ENCODE results near the gene BLACAT1. TPM values are rescaled to one million over a fixed set of nuclear protein-coding genes. Genes with fewer than 3 reads are reported as not detected.
A peak's percentile ranks its signal among the peaks of the same experiment; 100 is the strongest.
"Not testable (repeated sequence)": the region's sequence is repeated elsewhere in the genome, so short reads cannot be mapped to it uniquely, and the experiment has no call there.

BLACAT1 gene
- total RNA-seq, 2 donors from 2014 or later, result not detected

DNA sequence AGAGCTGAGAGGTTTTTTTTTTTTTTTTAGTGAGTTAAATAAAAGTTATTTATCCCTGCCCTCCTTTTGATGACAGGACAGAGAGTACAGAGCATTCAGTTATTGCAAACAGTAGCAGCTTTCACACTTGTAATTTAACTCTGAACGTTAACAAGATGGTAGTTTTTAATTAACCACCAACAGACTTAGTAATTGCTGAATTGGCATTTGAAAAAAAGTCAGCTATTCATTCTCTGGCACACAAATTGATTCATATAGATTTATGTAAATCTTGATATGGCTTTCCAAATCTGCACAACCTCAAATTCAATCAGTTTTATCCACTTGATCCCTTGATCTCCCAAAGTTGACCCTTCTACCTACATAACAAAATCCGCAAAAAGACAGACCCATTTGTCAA, 34.9 kb downstream of the BLACAT1 start:
- no peaks in the 10 kb centered on the region for H3K4me1 Mint-ChIP-seq (ENCODE audit: low read depth in 2 of 2)
- H3K36me3 Mint-ChIP-seq, result no peaks in the 10 kb centered on the region
- H3K27ac Mint-ChIP-seq, result no peak overlapping the region
- H3K9me3 Mint-ChIP-seq, result no peaks in the 10 kb centered on the region
- DNase-seq (ENCODE audit: low spot score) (no peak), ATAC-seq (no peak)
- H3K4me3 Mint-ChIP-seq, result no peak overlapping the region
- peaks cover 27 to 29% of the 10 kb centered on the region in 2 donors for H3K27me3 Mint-ChIP-seq

DNA sequence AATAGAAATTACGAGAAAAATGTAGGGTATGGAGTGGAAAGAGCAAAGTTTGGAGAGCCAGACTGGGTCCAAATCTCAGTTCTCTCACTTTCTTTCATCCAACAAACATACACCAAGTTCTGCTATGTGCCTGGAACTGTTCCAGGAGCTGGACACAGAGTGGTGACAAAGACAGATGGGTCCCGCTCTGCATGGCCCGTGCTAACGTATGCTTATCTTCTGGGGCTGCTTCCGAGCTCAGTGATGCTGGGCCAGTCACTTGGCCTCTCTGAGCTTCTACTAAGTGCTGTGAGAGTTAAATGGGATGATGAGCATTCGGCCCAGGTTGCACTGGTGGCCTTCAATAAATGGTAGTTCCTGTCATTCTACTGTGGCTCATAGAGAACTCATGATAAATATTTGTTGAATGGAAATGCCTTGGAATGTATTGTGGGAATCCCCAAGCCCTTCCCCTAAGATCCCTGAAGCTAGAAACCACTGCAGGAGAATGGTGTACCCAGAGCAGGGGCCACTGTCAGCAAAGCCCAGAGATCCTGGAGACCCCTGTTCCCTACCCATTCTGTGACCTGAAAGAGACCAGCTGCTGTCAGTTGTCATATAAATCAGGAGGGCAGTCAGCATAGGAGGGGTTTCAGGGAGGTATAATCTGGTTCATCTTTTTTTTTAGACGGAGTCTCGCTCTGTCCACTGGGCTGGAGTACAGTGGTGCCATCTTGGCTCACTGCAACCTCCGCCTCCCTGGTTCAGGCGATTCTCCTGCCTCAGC, 37.8 kb downstream of the BLACAT1 start:
- Mint-ChIP-seq H3K36me3 (no peaks in the 10 kb centered on the region), H3K9me3 (no peaks in the 10 kb centered on the region), H3K4me3 (no peak overlapping the region), H3K27me3 (peaks cover 23 to 25% of the 10 kb centered on the region in 2 donors), H3K4me1 (ENCODE audit: low read depth in 2 of 2) (no peaks in the 10 kb centered on the region), H3K27ac (no peak overlapping the region)
- DNase-seq (ENCODE audit: low spot score) (no peak), ATAC-seq (no peak)

DNA sequence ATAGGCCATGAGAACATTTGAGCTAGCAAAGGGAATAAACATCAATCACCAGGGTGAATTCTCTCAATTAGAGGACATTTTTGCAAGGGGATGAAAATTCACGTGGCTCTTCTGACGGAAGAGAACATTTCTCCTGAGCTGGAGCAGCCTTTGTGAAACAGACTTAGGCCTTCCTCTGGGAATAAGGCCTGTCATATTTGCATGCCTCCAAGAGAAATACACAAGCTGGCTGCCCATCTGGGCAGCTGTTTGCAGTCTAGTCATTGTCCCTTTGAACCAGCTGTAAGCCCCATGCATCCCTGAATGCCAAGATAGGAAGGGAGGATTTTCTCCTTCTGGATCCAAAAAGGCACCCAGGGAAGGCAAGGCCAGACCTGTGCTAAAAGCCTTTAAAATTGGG, 39.5 kb downstream of the BLACAT1 start:
- peaks cover 16 to 19% of the 10 kb centered on the region in 2 donors for H3K27me3 Mint-ChIP-seq
- no peaks in the 10 kb centered on the region for H3K4me1 Mint-ChIP-seq (ENCODE audit: low read depth in 2 of 2)
- no peaks in the 10 kb centered on the region for H3K9me3 Mint-ChIP-seq
- no peak for ATAC-seq
- H3K36me3 Mint-ChIP-seq, result no peaks in the 10 kb centered on the region
- no peak overlapping the region for H3K4me3 Mint-ChIP-seq
- DNase-seq (ENCODE audit: low spot score), result no peak
- no peak overlapping the region for H3K27ac Mint-ChIP-seq

DNA sequence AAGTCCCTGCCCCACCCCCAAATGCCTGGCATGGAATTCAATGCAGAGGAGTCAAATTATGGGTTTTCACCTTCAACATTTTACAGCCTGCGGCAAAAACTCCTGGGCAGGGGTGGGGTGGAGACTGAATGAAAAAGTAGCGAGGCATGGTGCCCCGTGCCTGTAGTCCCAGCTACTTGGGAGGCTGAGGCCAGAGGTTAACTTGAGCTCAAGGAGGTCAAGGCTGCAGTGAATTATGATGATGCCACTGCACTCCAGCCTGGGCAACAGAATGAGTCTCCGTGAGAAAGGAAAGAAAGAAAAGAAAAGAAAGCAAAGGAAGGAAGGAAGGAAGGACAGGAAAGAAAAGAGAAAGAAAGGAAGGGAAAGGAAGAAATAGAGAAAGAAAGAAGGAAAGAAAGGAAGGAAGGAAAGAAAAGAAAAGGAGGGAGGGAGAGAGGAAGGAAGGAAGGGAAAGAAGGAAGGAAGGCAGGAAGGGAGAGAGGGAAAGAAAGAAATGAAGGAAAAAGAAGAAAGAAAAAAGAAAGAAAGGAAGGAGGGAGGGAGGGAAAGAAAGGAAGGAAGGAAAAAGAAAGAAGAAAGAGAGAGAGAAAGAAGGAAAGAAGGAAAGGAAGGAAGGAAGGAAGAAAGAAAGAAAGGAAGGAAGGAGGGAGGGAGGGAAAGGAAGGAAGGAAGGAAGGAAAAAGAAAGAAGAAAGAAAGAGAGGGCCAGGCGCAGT, 45.1 kb downstream of the BLACAT1 start:
- no peak for ATAC-seq
- Mint-ChIP-seq H3K4me1 (ENCODE audit: low read depth in 2 of 2) (peaks cover 0 to 3% of the 10 kb centered on the region in 2 donors), H3K27ac (no peak overlapping the region), H3K36me3 (no peaks in the 10 kb centered on the region), H3K27me3 (peaks cover 21% of the 10 kb centered on the region in 2 donors), H3K4me3 (no peak overlapping the region), H3K9me3 (no peaks in the 10 kb centered on the region)
- no peak for DNase-seq (ENCODE audit: low spot score)

DNA sequence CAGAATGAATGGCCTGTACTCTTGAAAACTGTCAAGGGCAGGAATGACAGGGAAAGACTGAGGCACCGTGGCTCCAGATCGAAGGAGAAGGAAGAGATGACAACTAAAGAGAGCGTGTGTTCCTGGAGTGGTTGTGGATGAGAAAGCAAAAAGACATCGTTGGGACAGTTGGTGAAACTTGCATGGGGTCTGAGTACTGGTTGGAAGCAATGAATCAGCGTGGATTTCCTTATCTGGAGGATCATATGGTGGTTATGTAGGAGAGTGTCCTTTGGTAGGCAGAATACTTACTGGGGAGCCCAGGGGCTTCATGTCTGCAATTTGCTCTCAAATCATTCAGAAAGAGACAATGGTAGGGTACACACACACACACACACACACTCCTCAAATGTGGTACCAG, 47.9 kb downstream of the BLACAT1 start:
- Mint-ChIP-seq H3K27ac (peak overlapping the region in 1 of 2 donors; percentile 2), H3K27me3 (peaks cover 20 to 22% of the 10 kb centered on the region in 2 donors), H3K9me3 (no peaks in the 10 kb centered on the region), H3K36me3 (peaks cover 6% of the 10 kb centered on the region), H3K4me3 (no peak overlapping the region), H3K4me1 (ENCODE audit: low read depth in 2 of 2) (peaks cover 0 to 3% of the 10 kb centered on the region in 2 donors)
- no peak for DNase-seq (ENCODE audit: low spot score)
- no peak for ATAC-seq

DNA sequence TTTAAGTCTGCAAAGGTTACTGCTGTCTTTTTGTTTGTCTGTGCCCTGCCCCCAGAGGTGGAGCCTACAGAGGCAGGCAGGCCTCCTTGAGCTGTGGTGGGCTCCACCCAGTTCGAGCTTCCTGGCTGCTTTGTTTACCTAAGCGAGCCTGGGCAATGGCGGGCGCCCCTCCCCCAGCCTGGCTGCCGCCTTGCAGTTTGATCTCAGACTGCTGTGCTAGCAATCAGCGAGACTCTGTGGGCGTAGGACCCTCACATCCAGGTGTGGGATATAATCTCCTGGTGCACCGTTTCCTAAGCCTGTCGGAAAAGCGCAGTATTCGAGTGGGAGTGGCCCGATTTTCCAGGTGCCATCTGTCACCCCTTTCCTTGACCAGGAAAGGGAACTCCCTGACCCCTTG, 49.6 kb downstream of the BLACAT1 start:
- not testable (repeated sequence) for H3K27ac Mint-ChIP-seq; H3K36me3 Mint-ChIP-seq; H3K9me3 Mint-ChIP-seq; DNase-seq (ENCODE audit: low spot score); ATAC-seq; H3K4me3 Mint-ChIP-seq; H3K4me1 Mint-ChIP-seq (ENCODE audit: low read depth in 2 of 2)
- peaks cover 17 to 19% of the 10 kb centered on the region in 2 donors for H3K27me3 Mint-ChIP-seq

Other genes starting within 250 kb of the BLACAT1 start
- 10 to 100 TPM; 15.8 to 31.6 TPM for gene DSTYK, start 244.3 kb downstream of the BLACAT1 start, total RNA-seq
- 10 to 100 TPM; 24.0 to 28.8 TPM for gene TMCC2, start 228.1 kb downstream of the BLACAT1 start, total RNA-seq
- 1 to 10 TPM; 1.0 to 2.5 TPM for gene NUAK2, start 134.3 kb downstream of the BLACAT1 start, total RNA-seq
- not detected for gene KLHDC8A, start 99.1 kb downstream of the BLACAT1 start, total RNA-seq
- gene LEMD1, start 34.0 kb downstream of the BLACAT1 start, total RNA-seq, result not detected
- under 1 TPM; 0.28 to 0.71 TPM for gene CDK18, start 48.6 kb upstream of the BLACAT1 start, total RNA-seq
- gene ELK4, start 176.0 kb upstream of the BLACAT1 start, total RNA-seq, result 10 to 100 TPM; 78.7 to 97.8 TPM
- 1 to 10 TPM in 1 of 2 donors, under 1 TPM in 1; 0.64 to 5.1 TPM for gene SLC45A3, start 224.5 kb upstream of the BLACAT1 start, total RNA-seq

Measured in natural killer cell treated with Interleukin-12 subunit alpha and Interleukin-12 subunit beta and Interleukin-15 and Interleukin-18, amount 100 ng/mL, for 72 hours (primary cell).